Activated naive CD4-positive, alpha-beta T cell (primary cell): Measurements from ENCODE around the gene EAF1.
"Not testable (repeated sequence)": the region's sequence is repeated elsewhere in the genome, so short reads cannot be mapped to it uniquely, and the experiment has no call there.

Experiments
- DNase-seq, 4 experiments: peaks; one replicate each; lab custom pipeline; 2025; lab: John Stamatoyannopoulos, UW

Gene EAF1

GRCh38 chr3:15405448-15406050 is 21.8 kb upstream of the EAF1 start:
- no peak for DNase-seq

- DNase-seq, result no peak
These were observed 18.2 kb upstream of the EAF1 start for GRCh38 chr3:15409239-15409638.

GRCh38 chr3:15409774-15410173 is 17.6 kb upstream of the EAF1 start:
- DNase-seq, result no peak

GRCh38 chr3:15410966-15411365 is 16.4 kb upstream of the EAF1 start:
- not testable (repeated sequence) for DNase-seq

GRCh38 chr3:15420871-15421270 is 6.5 kb upstream of the EAF1 start:
- no peak for DNase-seq

- DNase-seq, result no peak
These were observed 749 bp upstream of the EAF1 start for GRCh38 chr3:15426579-15427118.

- no peak for DNase-seq
These were observed 583 bp downstream of the EAF1 start for GRCh38 chr3:15427981-15428380.

- DNase-seq, result no peak
These were observed 1.1 kb downstream of the EAF1 start for GRCh38 chr3:15428539-15428938.

GRCh38 chr3:15429080-15429479 is 1.7 kb downstream of the EAF1 start:
- no peak for DNase-seq

- no peak for DNase-seq
These were observed 3.2 kb downstream of the EAF1 start for GRCh38 chr3:15430624-15431023.

- DNase-seq, result no peak
These were observed 3.9 kb downstream of the EAF1 start for GRCh38 chr3:15431256-15431837.

- DNase-seq, result no peak
These were observed 6.1 kb downstream of the EAF1 start for GRCh38 chr3:15433531-15433930.

GRCh38 chr3:15434756-15435155 is 7.4 kb downstream of the EAF1 start:
- DNase-seq, result no peak

- no peak for DNase-seq
These were observed 8.8 kb downstream of the EAF1 start for GRCh38 chr3:15436246-15436645.

- DNase-seq, result no peak
These were observed 11.6 kb downstream of the EAF1 start for GRCh38 chr3:15438983-15439382.

GRCh38 chr3:15439476-15439875 is 12.1 kb downstream of the EAF1 start:
- DNase-seq, result no peak

- no peak for DNase-seq
These were observed 13.5 kb downstream of the EAF1 start for GRCh38 chr3:15440891-15441290.

GRCh38 chr3:15443826-15444524 is 16.6 kb downstream of the EAF1 start:
- no peak for DNase-seq

- no peak for DNase-seq
These were observed 22.3 kb downstream of the EAF1 start for GRCh38 chr3:15449489-15450224.

- no peak for DNase-seq
These were observed 23.2 kb downstream of the EAF1 start for GRCh38 chr3:15450438-15451215.

GRCh38 chr3:15451216-15452113 is 24.1 kb downstream of the EAF1 start:
- DNase-seq, result no peak
